Measurements from ENCODE around the gene CYP2A7.
"Not testable (repeated sequence)": the region's sequence is repeated elsewhere in the genome, so short reads cannot be mapped to it uniquely, and the experiment has no call there.

The CYP2A7 gene, protein sequence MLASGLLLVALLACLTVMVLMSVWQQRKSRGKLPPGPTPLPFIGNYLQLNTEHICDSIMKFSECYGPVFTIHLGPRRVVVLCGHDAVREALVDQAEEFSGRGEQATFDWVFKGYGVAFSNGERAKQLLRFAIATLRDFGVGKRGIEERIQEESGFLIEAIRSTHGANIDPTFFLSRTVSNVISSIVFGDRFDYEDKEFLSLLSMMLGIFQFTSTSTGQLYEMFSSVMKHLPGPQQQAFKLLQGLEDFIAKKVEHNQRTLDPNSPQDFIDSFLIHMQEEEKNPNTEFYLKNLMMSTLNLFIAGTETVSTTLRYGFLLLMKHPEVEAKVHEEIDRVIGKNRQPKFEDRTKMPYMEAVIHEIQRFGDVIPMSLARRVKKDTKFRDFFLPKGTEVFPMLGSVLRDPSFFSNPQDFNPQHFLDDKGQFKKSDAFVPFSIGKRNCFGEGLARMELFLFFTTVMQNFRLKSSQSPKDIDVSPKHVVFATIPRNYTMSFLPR

DNA sequence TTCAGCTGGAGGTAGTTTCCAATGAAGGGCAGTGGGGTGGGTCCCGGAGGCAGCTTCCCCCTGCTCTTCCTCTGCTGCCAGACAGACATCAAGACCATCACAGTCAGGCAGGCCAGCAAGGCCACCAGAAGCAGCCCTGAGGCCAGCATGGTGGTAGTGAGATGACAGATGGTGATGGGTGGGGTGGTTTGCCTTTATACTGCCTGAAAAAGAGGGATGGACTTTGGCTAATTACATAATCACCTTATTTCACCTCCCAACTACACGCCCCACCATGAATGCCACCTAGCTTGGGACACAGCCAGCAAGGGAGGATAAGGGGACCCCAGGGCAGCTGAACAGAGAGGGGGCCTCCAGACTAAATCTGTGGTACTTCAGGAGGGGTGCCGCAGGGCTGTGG, at the start of gene CYP2A7:
Gene CYP2A7, minus strand, starts transcription at position 170 of the 400 bp plus-strand sequence. Its CDS starts 21 bp downstream, at position 149.
- not testable (repeated sequence) for DNase-seq

DNA sequence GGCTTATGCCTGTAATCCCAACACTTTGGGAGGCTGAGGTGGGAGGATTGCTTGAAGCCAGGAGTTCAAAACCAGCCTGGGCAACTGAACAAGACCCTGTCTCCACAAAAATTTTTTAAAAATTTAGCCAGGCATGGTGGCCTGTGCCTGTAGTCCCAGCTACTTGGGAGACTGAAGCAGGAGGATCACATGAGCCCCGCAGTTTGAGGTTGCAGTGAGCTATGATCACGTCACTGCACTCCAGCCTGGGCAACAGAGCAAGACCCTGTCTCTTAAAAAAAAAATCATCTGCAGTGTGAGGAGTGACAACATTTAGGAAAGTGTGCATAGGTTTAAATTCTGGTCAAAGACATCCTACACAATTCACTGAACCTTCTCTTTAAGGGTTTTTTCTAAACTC, 48.8 kb upstream of the CYP2A7 start:
- DNase-seq = not testable (repeated sequence)

DNA sequence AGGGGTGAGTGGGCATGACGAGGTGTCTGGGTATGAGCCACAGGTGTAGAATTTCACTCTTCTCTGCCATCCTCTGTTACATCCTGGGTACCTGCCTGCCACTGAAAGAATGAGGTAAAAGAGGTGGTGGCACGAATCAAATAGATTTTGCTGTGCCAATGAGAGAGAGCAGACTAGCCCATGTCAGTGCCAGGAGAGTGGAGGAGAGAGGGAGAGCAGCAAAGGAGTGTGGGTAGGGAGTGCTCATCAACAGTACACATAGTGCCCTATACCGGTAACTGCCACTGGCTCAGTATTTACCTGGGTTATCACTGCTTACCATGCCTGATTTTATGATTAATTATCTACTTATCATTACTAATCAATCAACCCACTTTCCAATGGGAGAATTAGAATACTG, 47.9 kb upstream of the CYP2A7 start:
- not testable (repeated sequence) for DNase-seq

DNA sequence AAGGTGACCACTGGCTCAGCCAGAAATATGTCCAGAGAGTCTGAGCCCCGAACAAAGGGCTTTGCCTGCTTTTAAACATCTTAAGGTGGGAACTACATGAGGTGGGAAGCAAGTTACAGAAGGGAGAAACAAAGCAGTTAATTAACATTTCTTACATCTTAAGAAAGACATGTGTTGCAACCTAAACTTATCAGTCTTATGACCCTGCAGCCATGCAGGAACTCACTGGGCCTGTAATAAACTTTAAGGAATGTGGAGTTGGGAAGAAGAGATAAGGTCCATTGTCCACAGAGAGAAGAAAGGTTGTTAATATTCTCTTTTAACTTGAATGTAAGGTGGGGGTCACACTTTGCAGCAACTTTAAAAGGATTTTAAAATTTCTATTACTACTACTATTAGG, 46.8 kb upstream of the CYP2A7 start:
- no peak for DNase-seq

DNA sequence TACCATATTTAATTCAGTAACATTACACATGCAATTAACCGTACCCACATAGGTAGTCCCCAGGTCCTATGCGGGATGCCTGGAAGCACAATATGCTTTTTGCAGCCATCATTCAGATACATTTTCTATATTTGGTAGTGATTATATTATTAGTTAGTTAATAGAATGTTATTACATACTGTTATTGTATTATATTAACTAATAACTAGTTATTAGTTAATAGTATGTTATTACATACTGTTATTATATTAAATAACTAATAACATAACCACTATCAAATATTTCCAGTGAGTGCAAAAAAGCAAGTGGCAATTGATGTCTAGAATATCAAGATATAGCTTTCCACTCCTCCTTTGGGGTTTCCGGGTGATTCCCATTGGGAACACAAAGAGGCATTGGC, 45.5 kb upstream of the CYP2A7 start:
- no peak for DNase-seq

DNA sequence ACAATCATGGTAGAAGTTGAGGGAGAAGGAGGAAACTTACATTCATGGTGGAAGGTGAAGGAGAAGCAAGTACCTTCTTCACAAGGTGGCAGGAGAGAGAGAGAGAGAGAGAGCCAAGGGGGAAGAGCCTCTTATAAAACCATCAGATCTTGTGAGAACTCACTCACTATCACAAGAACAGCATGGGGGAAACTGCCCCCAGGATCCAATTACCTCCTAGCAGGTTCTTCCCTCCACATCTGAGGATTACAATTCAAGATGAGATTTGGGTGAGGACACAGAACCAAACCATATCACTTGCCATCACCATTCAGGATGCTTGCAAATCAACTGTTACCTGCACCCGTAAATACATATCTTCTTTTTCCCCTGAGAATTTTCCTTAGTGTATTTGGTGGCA, 44.2 kb upstream of the CYP2A7 start:
- not testable (repeated sequence) for DNase-seq

DNA sequence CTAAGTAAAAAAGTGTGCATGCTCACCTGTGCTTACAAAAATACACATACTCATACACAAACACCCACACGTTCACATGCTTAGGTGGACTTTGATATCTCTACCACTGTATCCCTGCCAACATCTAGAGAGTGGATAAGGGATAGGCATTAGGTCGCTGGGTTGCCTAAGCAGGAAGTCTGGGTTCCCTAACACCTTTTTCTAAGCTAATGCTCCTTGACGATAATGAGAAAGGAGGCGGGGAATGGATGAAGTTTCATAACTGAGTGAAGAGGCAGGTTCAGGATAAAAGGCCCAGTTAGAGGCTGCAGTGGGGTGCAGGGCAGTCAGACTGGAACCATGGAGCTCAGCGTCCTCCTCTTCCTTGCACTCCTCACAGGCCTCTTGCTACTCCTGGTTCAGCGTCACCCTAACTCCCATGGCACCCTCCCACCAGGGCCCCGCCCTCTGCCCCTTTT, 41.9 kb upstream of the CYP2A7 start:
- no peak for DNase-seq

DNA sequence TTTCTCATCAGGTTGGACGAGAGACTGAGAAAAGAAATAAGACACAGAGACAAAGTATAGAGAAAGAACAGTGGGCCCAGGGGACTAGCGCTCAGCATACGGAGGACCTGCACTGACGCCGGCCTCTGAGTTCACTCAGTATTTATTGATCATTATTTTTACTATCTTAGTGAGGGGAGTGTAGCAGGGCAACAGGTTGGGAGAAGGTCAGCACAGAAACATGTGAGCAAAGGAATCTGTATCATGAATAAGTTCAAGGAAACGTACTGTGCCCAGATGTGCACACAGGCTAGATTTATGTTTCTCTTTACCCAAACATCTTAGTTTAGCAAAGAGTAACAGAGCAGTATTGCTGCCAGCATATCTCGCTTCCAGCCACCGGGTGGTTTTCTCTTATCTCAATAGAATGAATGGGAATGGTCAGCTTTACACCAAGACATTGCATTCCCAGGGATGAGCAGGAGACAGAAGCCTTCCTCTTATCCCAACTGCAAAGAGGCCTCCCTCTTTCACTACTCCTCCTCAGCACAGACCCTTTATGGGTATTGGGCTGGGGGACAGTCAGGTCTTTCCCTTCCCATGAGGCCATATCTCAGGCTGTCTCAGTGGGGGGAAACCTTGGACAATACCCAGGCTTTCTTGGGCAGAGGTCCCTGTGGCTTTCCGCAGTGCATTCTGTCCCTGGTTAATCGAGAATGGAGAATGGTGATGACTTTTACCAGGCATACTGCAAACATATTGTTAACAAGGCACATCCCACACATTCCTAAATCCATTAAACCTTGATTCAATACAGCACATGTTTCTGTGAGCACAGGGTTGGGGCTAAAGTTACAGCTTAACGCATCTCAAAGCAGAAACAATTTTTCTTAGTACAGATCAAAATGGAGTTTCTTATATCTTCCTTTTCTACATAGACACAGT, 40.5 kb upstream of the CYP2A7 start:
- not testable (repeated sequence) for DNase-seq

DNA sequence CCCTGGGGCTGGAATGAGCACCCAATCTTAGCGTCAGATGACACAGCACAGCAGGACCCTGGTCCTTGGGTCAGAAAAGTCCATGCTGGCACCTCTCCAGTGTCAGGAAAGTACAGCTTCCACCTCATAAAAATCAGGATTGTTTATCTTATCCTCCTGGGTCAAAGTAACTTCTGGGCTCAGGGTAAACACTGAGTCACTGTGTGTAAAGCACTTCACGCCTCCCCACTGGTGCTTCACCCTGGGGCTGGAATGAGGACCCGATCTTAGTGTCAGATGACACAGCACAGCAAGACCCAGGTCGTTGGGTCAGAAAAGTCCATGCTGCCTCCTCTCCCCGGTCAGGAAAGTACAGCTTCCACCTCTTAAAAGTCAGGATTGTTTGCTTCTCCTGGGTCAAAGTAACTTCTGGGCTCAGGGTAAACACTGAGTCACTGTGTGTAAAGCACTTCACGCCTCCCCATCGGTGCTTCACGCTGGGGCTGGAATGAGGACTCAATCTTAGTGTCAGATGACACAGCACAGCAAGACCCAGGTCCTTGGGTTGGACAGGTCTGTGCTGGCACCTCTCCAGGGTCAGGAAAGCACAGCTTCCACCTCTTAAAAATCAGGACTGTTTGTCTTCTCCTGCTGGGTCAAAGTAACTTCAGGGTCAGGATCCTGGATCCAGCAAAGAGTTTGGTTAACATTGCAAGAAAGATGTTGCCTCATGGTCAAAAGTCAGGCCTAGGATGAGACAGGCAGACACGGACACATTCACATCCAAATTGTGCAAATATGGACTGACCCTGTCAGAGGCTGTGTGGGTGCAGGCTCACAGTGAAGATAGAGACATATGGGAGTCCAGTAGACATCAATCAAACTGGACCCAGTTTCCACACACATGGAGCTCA, 39.2 kb upstream of the CYP2A7 start:
- no peak for DNase-seq

DNA sequence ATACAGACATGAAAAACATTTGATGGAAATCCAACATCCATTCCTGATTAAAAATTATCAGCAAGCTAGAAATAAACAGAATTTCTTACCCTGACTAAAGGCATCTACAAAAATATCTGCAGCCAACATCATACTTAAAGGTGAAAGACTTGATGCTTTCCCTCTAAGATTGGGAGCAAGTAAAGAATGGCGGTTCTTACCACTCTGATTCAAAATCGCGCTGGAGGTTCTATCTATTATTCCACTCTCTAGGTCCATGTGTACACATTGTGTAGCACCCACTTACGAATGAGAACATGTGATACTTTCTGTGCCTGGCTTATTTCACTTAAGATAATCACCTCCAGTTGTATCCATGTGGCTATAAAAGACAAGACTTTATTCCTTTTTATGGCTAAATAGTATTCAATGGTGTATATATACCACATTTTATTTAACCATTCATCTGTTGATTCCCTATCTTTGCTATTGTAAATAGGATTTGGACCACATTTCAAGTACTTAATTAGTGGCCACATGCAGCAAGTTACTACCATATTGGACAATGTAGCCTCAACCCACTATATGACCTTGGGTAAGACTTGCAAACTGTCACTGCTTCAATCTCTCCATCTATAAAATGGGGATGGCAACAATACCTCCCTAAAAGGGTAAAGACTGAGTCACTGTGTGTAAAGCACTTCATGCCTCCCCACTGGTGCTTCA, 38.4 kb upstream of the CYP2A7 start:
- DNase-seq = no peak

DNA sequence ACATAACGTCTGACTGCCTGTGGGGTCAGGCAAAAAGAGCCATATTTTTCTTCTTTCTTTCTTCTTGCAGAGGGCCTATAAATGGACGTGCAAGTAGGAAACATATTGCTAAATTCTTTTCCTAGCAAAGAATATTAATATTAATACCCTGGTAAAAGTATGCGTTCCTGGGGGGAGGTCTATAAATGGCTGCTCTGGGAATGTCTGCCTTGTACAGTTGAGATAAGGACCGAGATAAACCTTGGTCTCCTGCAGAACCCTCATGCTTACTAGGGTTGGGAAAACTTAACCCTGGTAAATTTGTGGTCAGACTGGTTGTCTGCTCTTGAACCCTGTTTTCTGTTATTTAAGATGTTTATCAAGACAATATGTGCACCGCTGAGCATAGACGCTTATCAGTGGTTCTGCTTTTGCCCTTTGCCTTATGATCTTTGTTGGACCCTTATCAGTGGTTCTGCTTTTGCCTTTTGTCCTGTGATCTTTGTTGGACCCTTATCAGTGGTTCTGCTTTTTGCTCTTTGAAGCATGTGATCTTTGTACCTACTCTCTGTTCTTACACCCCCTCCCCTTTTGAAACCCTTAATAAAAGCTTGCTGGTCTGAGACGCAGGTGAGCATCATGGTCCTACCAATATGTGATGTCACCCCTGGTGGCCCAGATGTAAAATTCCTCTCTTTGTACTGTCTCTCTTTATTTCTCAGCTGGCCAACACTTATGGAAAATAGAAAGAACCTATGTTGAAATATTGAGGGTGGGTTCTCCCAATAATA, 37.7 kb upstream of the CYP2A7 start:
- DNase-seq = not testable (repeated sequence)

DNA sequence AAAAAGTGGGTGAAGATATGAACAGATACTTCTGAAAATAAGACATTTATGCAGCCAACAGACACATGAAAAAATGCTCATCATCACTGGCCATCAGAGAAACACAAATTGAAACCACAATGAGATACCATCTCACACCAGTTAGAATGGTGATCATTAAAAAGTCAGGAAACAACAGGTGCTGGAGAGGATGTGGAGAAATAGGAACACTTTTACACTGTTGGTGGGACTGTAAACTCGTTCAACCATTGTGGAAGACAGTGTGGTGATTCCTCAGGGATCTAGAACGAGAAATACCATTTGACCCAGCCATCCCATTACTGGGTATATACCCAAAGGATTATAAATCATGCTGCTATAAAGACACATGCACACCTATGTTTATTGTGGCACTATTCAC, 36.3 kb upstream of the CYP2A7 start:
- not testable (repeated sequence) for DNase-seq

DNA sequence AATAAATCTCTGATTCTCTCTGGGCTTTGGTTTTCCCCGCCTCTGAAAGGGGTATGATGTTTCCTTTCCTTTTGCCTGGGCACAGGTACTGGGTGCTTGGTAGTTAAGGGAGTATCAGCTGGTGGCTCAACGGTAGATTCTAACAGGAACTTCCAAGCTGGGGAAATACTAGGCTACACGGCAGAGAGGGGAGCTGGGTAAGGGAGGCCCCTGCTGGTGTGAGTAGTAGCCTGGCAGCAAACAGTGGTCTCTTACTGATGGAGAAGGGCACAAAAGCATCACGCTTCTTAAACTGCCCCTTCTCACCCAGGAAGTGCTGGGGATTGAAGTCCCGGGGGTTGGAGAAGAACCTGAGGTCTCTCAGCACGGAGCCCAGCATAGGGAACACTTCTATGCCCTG, 26.9 kb upstream of the CYP2A7 start:
- DNase-seq = no peak

DNA sequence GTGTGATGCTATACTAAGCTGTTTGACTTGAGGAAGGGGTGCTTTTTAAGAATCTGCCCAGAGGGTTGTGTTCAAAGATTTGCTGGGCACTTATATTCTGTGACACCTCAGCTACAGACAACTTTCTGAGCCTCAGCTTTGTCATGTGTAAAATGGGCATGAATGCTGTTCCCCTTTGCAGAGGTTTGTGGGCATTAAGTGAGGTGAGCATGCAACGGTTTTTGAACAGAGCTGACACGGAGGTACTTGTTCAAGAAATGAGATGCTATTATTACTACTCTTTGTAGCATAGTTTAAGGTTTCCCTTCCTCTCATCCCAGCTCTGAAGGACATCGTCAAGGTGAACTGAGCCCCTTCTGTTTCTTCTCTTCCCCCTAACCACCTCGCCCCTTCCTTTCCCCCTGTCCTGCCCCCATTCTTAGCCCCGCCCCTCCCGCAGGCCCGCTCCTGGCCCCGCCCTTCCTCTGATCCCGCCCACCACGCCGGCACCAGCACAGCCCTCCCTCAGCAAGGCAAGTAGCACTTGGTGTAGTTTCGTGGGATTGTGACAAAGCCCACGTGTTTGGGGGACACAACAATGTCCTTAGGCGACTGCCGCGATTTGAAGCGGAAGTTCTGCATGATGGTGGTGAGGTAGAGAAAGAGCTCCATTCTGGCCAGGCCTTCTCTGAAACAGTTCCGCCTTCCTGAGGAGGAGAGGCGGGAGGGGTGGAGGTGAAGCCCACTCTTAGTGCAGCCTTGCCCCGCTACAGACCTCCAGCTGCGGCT, 26.1 kb upstream of the CYP2A7 start:
- no peak for DNase-seq

DNA sequence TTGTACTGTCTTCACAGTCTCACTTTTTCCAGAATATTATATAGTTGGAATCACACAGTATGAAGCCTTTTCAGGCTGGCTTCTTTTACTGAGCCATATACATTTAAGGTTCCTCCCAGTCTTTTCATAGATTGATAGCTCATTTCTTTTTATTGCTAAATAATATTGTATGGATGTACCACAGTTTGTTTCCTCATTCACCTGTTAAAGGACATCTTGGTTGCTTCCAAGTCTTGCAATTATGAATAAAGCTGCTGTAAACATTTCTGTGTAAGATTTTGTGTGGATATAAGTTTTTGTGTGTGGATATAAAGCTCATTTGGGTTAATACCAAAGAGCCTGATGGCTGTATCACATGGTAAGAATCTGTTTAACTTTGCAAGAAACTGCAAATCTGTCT, 24.5 kb upstream of the CYP2A7 start:
- no peak for DNase-seq

DNA sequence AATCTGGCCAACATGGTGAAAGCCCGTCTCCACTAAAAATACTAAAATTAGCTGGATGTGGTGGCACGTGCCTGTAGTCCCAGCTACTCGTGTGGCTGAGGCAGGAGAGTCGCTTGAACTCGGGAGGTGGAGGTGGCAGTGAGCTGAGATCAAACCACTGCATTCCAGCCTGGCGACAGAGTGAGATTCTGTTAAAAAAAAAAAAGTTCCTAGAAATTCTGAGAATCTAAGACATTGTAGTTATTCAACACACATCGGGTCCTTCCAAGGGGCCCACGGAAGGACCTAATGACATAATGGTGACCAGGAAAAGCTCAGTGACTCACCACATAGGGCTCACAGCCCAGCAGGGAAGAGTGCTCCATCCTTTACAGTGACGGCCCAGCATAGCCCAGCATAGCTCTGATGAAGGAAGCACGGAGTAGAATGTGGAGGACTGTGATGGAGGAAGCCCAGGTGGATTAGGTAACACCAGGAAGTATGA, 22.7 kb upstream of the CYP2A7 start:
- not testable (repeated sequence) for DNase-seq

DNA sequence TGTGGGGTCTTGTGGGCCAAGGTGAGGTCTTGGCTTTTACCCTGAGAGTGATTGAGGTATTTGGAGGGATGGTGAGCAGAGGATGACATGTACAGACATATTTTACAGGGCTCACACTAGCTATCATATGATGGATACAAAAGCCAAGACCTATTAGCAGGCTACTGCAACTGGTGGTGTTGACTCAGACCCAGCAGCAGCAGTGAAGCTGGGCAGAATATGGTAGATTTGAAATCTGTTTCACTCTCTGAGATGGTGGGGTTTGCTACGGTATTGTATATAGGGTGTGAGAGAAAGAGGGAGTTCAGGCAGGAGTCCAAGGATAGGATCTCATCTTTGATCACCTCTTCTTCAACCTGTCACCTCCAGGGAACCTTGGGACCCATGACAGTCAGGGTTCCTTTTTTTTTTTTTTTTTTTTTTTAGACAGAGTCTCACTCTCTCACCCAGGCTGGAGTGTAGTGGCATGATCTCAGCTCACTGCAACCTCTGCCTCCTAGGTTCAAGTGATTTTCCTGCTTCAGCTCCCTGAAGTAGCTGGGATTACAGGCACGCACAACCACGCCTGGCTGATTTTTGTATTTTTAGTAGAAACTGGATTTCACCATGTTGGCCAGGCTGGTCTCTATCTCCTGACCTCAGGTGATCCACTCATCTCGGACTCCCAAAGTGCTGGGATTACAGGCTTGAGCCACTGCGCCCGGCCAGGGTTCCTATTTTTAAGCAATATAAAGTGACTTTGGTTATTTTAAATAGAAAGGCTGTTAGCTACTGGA, 20.1 kb upstream of the CYP2A7 start:
- not testable (repeated sequence) for DNase-seq

DNA sequence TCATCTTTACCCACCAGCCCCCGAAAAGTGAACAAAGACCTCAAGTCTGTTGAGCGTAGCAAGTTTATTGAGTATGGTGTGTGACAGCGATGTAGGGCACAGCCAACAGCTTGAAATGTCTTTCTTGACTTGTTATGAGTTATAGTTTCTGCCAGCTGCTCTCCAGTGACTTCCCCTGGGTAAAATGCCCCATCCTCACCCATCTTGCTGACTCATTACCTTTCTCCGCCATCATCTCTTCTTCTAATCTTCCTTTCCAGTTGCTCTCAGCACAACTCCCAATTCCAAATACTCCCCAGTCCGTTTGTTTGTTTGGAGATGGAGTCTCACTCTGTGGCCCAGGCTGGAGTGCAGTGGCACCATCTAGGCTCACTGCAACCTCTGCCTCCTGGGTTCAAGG, 18.5 kb upstream of the CYP2A7 start:
- DNase-seq = not testable (repeated sequence)

DNA sequence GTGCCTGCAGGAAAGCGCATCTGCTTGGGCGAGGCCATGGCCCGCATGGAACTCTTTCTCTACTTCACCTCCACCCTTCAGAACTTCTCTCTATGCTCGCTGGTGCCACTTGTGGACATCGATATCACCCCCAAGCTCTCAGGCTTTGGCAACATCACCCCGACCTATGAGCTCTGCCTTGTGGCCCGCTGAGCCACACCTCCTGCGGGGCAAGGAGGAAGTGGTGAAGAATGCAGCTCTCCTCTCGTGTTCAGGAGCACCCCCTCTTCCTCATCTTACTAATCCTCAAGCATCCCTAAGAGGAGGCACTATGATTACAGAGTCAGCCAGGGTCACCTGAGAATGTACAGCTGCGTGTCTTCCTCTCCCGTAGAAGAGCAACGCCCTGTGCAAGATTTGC, 17.9 kb upstream of the CYP2A7 start:
- DNase-seq = not testable (repeated sequence)

All from NCI-H526 treated with DMSO at 0.1 percent for 48 hours (cell line).